ENCODE measurements around the gene RPL7L1.

RPL7L1 gene

DNA sequence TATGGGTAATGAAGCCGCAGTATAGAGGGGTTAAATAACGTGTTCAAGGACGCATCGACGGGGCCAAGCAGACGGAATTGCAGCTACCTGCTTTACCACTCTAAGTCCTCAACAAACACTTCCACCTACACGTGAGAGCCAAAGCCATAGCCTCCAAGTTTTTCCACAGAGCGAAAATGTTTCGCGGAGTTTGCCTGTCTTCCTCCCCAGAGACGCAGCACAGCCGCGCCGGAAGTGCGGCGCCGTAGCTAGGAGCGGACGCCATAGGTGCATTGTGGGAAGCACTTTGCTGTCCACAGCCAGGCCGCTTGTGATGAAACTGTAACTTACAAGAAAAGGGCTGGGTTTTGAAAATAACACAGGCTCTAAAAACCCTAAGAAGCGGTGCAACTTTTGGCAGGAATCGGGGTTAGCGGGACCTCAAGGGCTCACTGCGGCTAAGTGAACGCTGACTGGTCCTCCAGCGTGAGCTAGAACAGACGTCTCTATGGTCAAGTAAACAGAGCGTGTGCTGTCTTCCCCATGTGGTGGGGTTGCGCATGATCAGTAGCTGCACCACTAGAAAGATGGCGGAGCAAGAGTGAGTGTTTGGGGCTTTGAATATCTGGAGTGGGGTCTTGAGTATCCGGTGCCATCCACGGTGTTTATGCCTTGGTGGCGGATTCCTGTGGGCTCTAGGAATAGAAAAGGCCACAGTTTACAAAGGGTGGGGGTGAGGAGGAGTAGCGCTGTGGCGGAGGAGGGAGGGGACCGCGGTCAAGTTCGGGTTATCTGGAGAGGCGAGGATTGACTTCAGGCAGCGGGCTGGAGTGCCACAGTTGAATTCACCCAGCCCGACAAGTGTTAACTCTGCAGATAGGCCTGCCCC is at the start of gene RPL7L1:
Gene RPL7L1 (plus strand): TSS at position 245 of the 868 bp plus-strand sequence. CDS start 295 bp downstream, at position 540.
- peak within 1 kb of the TSS; percentile 91 for H3K4me3 ChIP-seq (ENCODE audit: low read length)
- TF ChIP-seq, protein P1, sequence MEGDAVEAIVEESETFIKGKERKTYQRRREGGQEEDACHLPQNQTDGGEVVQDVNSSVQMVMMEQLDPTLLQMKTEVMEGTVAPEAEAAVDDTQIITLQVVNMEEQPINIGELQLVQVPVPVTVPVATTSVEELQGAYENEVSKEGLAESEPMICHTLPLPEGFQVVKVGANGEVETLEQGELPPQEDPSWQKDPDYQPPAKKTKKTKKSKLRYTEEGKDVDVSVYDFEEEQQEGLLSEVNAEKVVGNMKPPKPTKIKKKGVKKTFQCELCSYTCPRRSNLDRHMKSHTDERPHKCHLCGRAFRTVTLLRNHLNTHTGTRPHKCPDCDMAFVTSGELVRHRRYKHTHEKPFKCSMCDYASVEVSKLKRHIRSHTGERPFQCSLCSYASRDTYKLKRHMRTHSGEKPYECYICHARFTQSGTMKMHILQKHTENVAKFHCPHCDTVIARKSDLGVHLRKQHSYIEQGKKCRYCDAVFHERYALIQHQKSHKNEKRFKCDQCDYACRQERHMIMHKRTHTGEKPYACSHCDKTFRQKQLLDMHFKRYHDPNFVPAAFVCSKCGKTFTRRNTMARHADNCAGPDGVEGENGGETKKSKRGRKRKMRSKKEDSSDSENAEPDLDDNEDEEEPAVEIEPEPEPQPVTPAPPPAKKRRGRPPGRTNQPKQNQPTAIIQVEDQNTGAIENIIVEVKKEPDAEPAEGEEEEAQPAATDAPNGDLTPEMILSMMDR (conservative IDR thresholded peaks at IDR 0.05; ENCODE audit: low read length) = 0 out of 2 replicates have a peak, but pooled peaks have one; percentile 11
- DNase-seq (ENCODE audit: low read depth) = peak; percentile 88

DNA sequence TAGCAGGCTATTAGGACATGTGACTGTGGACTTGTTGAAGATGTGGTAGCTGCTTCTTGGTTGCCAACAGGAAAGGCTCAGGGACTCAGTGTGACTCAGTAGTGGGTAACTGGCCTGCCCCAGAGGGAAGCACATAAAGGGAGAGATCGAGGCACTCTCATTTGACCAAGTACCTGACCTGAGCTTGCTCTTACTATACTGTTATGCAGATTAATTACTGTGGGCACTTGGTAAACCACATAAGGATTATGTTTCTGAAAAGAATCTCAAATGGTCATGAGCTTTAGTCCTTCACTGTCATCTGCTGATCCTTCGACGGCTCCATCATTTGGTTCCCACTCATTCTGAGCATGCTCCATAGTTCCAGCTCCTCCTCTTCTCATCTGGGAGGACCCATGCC is 48.2 kb upstream of the RPL7L1 start:
- no peak for DNase-seq (ENCODE audit: low read depth)
- H3K4me3 ChIP-seq (ENCODE audit: low read length) = no peak overlapping the region
- TF ChIP-seq, protein P1 (conservative IDR thresholded peaks at IDR 0.05; ENCODE audit: low read length) = no peak

DNA sequence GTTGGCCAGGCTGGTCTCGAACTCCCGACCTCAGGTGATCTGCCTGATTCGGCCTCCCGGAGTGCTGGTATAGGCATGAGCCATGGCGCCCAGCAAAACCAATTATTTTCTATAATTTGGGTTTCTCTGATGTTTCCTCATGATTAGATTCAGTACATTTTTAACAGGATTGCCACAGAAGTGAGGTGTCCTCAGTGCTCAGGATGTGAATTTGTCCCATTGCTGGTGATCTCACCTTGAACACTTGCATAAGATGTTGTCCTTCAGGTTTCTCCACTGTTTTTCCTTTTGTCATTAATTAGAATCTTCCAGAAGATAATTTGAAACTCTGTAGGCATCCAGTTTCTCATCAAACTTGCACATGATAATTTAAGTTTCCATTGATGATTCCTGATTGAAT is 45.4 kb upstream of the RPL7L1 start:
- DNase-seq (ENCODE audit: low read depth) = no peak
- TF ChIP-seq, protein P1 (conservative IDR thresholded peaks at IDR 0.05; ENCODE audit: low read length) = no peak
- no peak overlapping the region for H3K4me3 ChIP-seq (ENCODE audit: low read length)

DNA sequence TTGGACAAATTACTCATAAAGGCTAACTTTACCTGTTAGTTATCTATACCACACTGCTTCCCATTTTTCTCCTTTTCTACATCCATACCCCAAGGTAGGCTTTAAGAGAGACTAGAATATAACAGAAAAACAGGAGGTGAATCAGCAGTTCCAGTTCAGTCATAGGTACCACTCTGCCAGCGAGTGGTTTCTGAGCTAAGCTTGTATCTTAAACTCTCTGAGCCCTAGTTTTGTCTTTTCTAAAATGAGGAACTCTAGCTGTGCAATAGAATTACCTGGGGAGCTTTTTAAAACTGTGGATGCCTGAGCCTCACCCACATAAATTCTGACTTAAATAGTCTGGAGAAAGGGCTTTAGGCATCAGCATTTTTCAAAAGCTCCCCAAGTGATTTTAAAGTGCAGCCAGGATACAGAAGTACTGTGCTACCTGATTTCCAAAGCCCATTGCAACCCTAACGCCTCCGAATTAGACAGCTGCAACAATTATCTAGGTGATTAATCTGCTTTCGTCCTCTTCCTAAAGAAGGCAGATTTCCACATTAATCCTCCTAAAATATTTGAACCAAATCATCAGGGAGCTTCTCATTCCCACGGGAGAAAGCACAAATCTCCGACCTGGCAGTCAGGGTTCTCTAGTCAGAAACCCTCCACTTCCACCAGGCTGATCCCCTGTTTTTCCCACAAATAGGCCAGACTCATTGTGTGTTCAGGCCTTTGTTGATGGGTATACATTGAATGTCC is 37.4 kb upstream of the RPL7L1 start:
- DNase-seq (ENCODE audit: low read depth) = no peak
- TF ChIP-seq, protein P1 (conservative IDR thresholded peaks at IDR 0.05; ENCODE audit: low read length) = no peak
- no peak overlapping the region for H3K4me3 ChIP-seq (ENCODE audit: low read length)

DNA sequence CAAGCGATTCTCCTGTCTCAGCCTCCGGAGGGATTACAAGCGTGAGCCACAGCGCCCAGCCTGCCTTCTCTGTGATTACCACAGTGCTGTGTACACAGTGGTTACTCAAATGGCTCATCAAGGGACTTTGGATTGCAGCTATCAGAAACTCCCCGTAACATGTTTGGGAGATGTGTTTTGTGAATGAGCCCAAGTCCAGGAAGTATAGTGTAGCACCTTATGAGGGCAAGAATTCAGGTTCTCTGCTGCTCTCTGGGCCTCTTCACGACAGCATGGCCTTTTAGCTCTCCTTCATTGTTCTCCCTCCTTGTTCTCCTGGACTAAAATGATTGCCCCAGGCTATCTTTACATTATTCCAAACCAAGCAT is 34.1 kb upstream of the RPL7L1 start:
- TF ChIP-seq, protein P1 (conservative IDR thresholded peaks at IDR 0.05; ENCODE audit: low read length) = no peak
- H3K4me3 ChIP-seq (ENCODE audit: low read length) = no peak overlapping the region
- no peak for DNase-seq (ENCODE audit: low read depth)

DNA sequence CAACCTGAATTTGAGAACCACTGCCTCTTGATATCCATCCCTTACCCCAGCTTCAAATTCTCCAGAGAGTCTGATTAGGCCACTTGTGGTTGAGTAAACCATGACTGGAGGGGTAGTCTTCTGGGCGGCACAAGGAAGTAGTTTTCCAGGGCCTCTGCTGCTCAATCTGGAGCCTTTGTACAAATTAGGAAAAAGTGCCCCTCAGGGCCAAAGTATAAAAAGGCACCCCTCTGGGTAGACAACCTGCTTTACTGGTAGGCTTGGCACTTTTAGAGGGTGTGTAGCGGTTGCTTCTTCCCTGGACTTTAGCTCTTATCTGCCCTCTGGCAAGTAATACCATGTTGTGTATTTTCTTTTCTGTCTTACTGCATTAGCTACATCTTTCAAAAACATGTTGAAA is 32.9 kb upstream of the RPL7L1 start:
- no peak for DNase-seq (ENCODE audit: low read depth)
- H3K4me3 ChIP-seq (ENCODE audit: low read length) = no peak overlapping the region
- TF ChIP-seq, protein P1 (conservative IDR thresholded peaks at IDR 0.05; ENCODE audit: low read length) = no peak
